ENCODE measurements around the gene SYAP1. TPM values are rescaled to one million over a fixed set of nuclear protein-coding genes. Genes with fewer than 3 reads are reported as not detected.

The SYAP1 gene
- total and polyA plus RNA-seq, 2 of the 8 experiments (the other 6 are each of a cell fraction or from before 2014, with no cell fraction given): 2.9 to 20.3 TPM

DNA sequence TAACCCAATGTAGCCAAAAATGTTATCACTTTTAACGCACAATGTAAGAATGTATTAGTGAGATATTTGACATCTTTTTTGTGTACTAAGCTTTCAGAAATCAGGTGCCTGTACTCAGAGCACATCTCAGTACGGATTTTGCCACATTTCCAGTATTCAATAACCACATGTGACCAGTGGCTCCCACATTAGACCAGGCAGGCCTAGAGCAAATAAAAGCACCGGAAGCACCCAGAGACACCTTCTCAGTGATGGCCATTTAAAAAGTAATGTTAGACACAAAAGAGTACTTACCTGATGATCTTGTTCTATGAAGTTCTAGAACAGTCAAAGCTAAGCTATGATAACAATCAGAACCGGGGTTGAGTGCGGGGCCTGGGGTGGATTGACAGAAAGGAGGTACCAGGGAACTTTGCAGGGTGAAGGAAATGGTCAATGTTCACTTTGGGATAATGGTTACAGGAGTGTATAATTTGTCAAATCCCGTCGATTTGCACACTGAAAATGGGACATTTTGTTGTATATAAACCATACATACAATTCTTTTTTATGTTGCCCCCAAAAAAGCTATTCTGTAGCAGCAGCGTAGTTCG, 8.1 kb upstream of the SYAP1 start (continued):
- TF ChIP-seq, protein P1, sequence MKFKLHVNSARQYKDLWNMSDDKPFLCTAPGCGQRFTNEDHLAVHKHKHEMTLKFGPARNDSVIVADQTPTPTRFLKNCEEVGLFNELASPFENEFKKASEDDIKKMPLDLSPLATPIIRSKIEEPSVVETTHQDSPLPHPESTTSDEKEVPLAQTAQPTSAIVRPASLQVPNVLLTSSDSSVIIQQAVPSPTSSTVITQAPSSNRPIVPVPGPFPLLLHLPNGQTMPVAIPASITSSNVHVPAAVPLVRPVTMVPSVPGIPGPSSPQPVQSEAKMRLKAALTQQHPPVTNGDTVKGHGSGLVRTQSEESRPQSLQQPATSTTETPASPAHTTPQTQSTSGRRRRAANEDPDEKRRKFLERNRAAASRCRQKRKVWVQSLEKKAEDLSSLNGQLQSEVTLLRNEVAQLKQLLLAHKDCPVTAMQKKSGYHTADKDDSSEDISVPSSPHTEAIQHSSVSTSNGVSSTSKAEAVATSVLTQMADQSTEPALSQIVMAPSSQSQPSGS (IDR thresholded peaks at IDR 0.05; ENCODE audit: low read length): no peak
- no peak for TF ChIP-seq MAFK (IDR thresholded peaks at IDR 0.05; ENCODE audit: low read depth, low read length)
